ENCODE results near the gene RCN2. TPM values are rescaled to one million over a fixed set of nuclear protein-coding genes. Genes with fewer than 3 reads are reported as not detected.
A peak's percentile ranks its signal among the peaks of the same experiment; 100 is the strongest.
"Not testable (repeated sequence)": the region's sequence is repeated elsewhere in the genome, so short reads cannot be mapped to it uniquely, and the experiment has no call there.

RCN2 gene
- 10 to 100 TPM; 51.4 to 66.9 TPM for total RNA-seq

GRCh38 chr15:76931397-76932134, at the start of gene RCN2:
Gene RCN2 (plus strand): TSS chr15:76931749. CDS start chr15:76931842, 93 bp downstream.
- TF ChIP-seq, protein P1, sequence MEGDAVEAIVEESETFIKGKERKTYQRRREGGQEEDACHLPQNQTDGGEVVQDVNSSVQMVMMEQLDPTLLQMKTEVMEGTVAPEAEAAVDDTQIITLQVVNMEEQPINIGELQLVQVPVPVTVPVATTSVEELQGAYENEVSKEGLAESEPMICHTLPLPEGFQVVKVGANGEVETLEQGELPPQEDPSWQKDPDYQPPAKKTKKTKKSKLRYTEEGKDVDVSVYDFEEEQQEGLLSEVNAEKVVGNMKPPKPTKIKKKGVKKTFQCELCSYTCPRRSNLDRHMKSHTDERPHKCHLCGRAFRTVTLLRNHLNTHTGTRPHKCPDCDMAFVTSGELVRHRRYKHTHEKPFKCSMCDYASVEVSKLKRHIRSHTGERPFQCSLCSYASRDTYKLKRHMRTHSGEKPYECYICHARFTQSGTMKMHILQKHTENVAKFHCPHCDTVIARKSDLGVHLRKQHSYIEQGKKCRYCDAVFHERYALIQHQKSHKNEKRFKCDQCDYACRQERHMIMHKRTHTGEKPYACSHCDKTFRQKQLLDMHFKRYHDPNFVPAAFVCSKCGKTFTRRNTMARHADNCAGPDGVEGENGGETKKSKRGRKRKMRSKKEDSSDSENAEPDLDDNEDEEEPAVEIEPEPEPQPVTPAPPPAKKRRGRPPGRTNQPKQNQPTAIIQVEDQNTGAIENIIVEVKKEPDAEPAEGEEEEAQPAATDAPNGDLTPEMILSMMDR (IDR thresholded peaks at IDR 0.05), result no peak
- ATAC-seq (ENCODE audit: insufficient number of reproducible peaks, low FRiP score, low read depth) (peak; percentile 94), DNase-seq (ENCODE audit: low spot score) (peak; percentile 76)
- Histone ChIP-seq H3K9me3 (no peaks in the 10 kb centered on the region), H3K27ac (peak within 1 kb of the TSS; percentile 74 to 80), H3K27me3 (replicated peaks; ENCODE audit: insufficient read depth) (no peaks in the 10 kb centered on the region), H3K4me1 (ENCODE audit: control insufficient read depth in 1 of 2, low read depth in 2 of 2) (peaks cover 5 to 23% of the 10 kb centered on the region in 2 donors), H3K4me3 (peak within 1 kb of the TSS; percentile 82), H3K36me3 (peaks cover 4% of the 10 kb centered on the region)

DNA sequence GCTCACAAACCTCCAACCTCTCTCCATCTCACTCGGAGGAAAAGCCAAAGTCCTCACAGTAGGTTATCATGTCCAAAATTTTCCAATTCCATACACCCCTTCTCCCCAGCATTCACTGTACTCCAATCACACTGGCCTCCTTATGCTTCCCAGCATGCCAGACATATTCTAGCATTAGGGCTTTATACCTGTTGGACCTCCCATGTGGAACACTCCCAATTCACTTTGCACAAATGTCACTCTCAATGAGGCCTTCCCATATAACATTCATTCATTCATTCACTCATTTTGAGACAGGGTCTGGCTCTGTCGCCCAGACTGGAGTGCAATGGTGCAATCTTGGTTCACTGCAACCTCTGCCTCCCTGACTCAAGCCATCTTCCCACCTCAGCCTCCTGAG, 46.3 kb upstream of the RCN2 start:
- DNase-seq (ENCODE audit: low spot score), result no peak
- ATAC-seq (ENCODE audit: insufficient number of reproducible peaks, low FRiP score, low read depth), result no peak

GRCh38 chr15:76887280-76888141, 44.0 kb upstream of the RCN2 start:
- H3K27ac ChIP-seq; H3K9me3 ChIP-seq; ATAC-seq (ENCODE audit: insufficient number of reproducible peaks, low FRiP score, low read depth): not testable (repeated sequence)

More for the DNA sequence above, 46.3 kb upstream of the RCN2 start:
- Histone ChIP-seq H3K9me3 (no peaks in the 10 kb centered on the region), H3K4me1 (ENCODE audit: control insufficient read depth in 1 of 2, low read depth in 2 of 2) (no peaks in the 10 kb centered on the region), H3K36me3 (peaks cover 14% of the 10 kb centered on the region), H3K27ac (no peak overlapping the region), H3K27me3 (replicated peaks; ENCODE audit: insufficient read depth) (no peaks in the 10 kb centered on the region), H3K4me3 (no peak overlapping the region)
- TF ChIP-seq, protein P1 (IDR thresholded peaks at IDR 0.05), result no peak

DNA sequence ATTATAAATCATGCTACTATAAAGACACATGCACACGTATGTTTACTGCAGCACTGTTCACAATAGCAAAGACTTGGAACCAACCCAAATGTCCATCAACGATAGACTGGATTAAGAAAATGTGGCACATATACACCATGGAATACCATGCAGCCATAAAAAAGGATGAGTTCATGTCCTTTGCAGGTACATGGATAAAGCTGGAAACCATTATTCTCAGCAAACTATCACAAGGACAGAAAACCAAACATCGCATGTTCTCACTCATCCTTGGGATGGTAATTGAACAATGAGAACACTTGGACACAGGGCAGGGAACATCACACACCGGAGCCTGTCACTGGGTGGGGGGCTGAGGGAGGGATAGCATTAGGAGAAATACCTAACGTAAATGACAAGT, 38.7 kb upstream of the RCN2 start:
- not testable (repeated sequence) for DNase-seq (ENCODE audit: low spot score); H3K36me3 ChIP-seq; ATAC-seq (ENCODE audit: insufficient number of reproducible peaks, low FRiP score, low read depth); H3K4me3 ChIP-seq; H3K4me1 ChIP-seq (ENCODE audit: control insufficient read depth in 1 of 2, low read depth in 2 of 2); H3K9me3 ChIP-seq; H3K27me3 ChIP-seq (replicated peaks; ENCODE audit: insufficient read depth); H3K27ac ChIP-seq

More at GRCh38 chr15:76887280-76888141, 44.0 kb upstream of the RCN2 start:
- not testable (repeated sequence) for H3K27me3 ChIP-seq (replicated peaks; ENCODE audit: insufficient read depth); H3K36me3 ChIP-seq; H3K4me3 ChIP-seq; H3K4me1 ChIP-seq (ENCODE audit: control insufficient read depth in 1 of 2, low read depth in 2 of 2); DNase-seq (ENCODE audit: low spot score)

- ATAC-seq (ENCODE audit: insufficient number of reproducible peaks, low FRiP score, low read depth) (no peak), DNase-seq (ENCODE audit: low spot score) (no peak)
- Histone ChIP-seq H3K4me3 (no peak overlapping the region), H3K9me3 (no peaks in the 10 kb centered on the region), H3K27ac (no peak overlapping the region), H3K27me3 (replicated peaks; ENCODE audit: insufficient read depth) (no peaks in the 10 kb centered on the region), H3K36me3 (no peaks in the 10 kb centered on the region), H3K4me1 (ENCODE audit: control insufficient read depth in 1 of 2, low read depth in 2 of 2) (no peaks in the 10 kb centered on the region)
- TF ChIP-seq, protein P1 (IDR thresholded peaks at IDR 0.05), result no peak
Observed at GRCh38 chr15:76894174-76894573, 37.4 kb upstream of the RCN2 start.

DNA sequence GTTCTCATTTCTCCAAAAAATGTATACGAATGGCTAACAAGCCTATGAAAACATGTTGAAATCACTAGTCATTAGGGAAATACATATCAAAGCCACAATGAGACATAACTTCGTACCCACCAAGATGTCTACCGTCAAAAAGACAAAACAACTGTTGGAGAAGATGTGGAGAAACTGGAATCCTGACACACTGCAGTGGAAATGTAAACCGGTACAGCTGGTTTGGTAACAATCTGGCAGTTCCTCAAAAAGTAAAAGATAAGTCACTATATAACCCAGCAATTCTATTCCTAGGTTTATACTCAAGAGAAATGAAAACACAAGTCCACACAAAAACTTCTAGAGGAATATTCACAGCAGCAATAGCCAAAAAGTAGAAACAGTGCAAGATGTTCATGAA, 33.4 kb upstream of the RCN2 start:
- Histone ChIP-seq H3K4me3 (no peak overlapping the region), H3K9me3 (no peaks in the 10 kb centered on the region), H3K27ac (no peak overlapping the region), H3K4me1 (ENCODE audit: control insufficient read depth in 1 of 2, low read depth in 2 of 2) (peaks cover 0 to under 1% of the 10 kb centered on the region in 2 donors), H3K36me3 (no peaks in the 10 kb centered on the region), H3K27me3 (replicated peaks; ENCODE audit: insufficient read depth) (no peaks in the 10 kb centered on the region)
- ATAC-seq (ENCODE audit: insufficient number of reproducible peaks, low FRiP score, low read depth) (no peak), DNase-seq (ENCODE audit: low spot score) (no peak)
- TF ChIP-seq, protein P1 (IDR thresholded peaks at IDR 0.05), result no peak

- not testable (repeated sequence) for H3K27me3 ChIP-seq (replicated peaks; ENCODE audit: insufficient read depth); H3K27ac ChIP-seq; DNase-seq (ENCODE audit: low spot score); H3K4me3 ChIP-seq; H3K9me3 ChIP-seq; H3K36me3 ChIP-seq; ATAC-seq (ENCODE audit: insufficient number of reproducible peaks, low FRiP score, low read depth)
- peaks cover 10 to 13% of the 10 kb centered on the region in 2 donors for H3K4me1 ChIP-seq (ENCODE audit: control insufficient read depth in 1 of 2, low read depth in 2 of 2)
Observed at GRCh38 chr15:76899176-76899930, 32.2 kb upstream of the RCN2 start.

- not testable (repeated sequence) for DNase-seq (ENCODE audit: low spot score); H3K27me3 ChIP-seq (replicated peaks; ENCODE audit: insufficient read depth); H3K4me3 ChIP-seq; H3K9me3 ChIP-seq; ATAC-seq (ENCODE audit: insufficient number of reproducible peaks, low FRiP score, low read depth); H3K36me3 ChIP-seq; H3K27ac ChIP-seq
- peaks cover 11 to 15% of the 10 kb centered on the region in 2 donors for H3K4me1 ChIP-seq (ENCODE audit: control insufficient read depth in 1 of 2, low read depth in 2 of 2)
Observed at GRCh38 chr15:76899931-76900310, 31.6 kb upstream of the RCN2 start.
